Pons (tissue), 1 donor: Measurements from ENCODE around the gene CSF2.

ENCODE experiments used
- DNase-seq: peaks from one replicate; pipeline ENCODE4 v3.0.0-alpha.2; 2016; ENCODE audit warnings: low spot score

The CSF2 gene

GRCh38 chr5:132073231-132074013, at the start of gene CSF2:
CSF2 (plus strand) TSS chr5:132073789; CDS start chr5:132073824, 35 bp downstream.
- no peak for DNase-seq

- DNase-seq: no peak
These were observed 49.5 kb upstream of the CSF2 start for GRCh38 chr5:132024117-132024435.

- DNase-seq: no peak
These were observed 48.7 kb upstream of the CSF2 start for GRCh38 chr5:132024789-132025402.

- DNase-seq: no peak
These were observed 48.1 kb upstream of the CSF2 start for GRCh38 chr5:132025403-132025971.

GRCh38 chr5:132026516-132027008, 47.0 kb upstream of the CSF2 start:
- DNase-seq: no peak

GRCh38 chr5:132027027-132027426, 46.6 kb upstream of the CSF2 start:
- DNase-seq: no peak

GRCh38 chr5:132029609-132030330, 43.8 kb upstream of the CSF2 start:
- DNase-seq: no peak

GRCh38 chr5:132030610-132031009, 43.0 kb upstream of the CSF2 start:
- DNase-seq: no peak

- DNase-seq: no peak
These were observed 41.4 kb upstream of the CSF2 start for GRCh38 chr5:132032196-132032595.

- DNase-seq: no peak
These were observed 40.5 kb upstream of the CSF2 start for GRCh38 chr5:132033122-132033521.

GRCh38 chr5:132037353-132037752, 36.2 kb upstream of the CSF2 start:
- DNase-seq: no peak

- peak; percentile 56 for DNase-seq
These were observed 29.4 kb upstream of the CSF2 start for GRCh38 chr5:132044207-132044606.

GRCh38 chr5:132046880-132047299, 26.7 kb upstream of the CSF2 start:
- no peak for DNase-seq

- DNase-seq: no peak
These were observed 24.5 kb upstream of the CSF2 start for GRCh38 chr5:132049093-132049492.

- DNase-seq: no peak
These were observed 24.0 kb upstream of the CSF2 start for GRCh38 chr5:132049559-132049958.

- DNase-seq: peak; percentile 72
These were observed 23.5 kb upstream of the CSF2 start for GRCh38 chr5:132050136-132050535.

- no peak for DNase-seq
These were observed 22.7 kb upstream of the CSF2 start for GRCh38 chr5:132050661-132051552.

- no peak for DNase-seq
These were observed 21.1 kb upstream of the CSF2 start for GRCh38 chr5:132052520-132052919.

- DNase-seq: no peak
These were observed 20.1 kb upstream of the CSF2 start for GRCh38 chr5:132053483-132053882.

GRCh38 chr5:132054031-132054696, 19.4 kb upstream of the CSF2 start:
- DNase-seq: no peak
